HG03354 (cell line): ENCODE measurements around the gene FAM24B.
"Not testable (repeated sequence)": the region's sequence is repeated elsewhere in the genome, so short reads cannot be mapped to it uniquely, and the experiment has no call there.

ENCODE experiments used
- ATAC-seq: cut with Tn5 transposase; IDR thresholded peaks from one replicate; pipeline ENCODE4 v1.9.1; 2021; ENCODE audit warnings: mild to moderate bottlenecking; ENCODE audit not compliant: unreplicated experiment, poor library complexity, severe bottlenecking

Gene FAM24B

GRCh38 chr10:122861711-122862161, 17.6 kb downstream of the FAM24B start:
- no peak for ATAC-seq

GRCh38 chr10:122859527-122859926, 19.9 kb downstream of the FAM24B start:
- ATAC-seq: no peak

DNA sequence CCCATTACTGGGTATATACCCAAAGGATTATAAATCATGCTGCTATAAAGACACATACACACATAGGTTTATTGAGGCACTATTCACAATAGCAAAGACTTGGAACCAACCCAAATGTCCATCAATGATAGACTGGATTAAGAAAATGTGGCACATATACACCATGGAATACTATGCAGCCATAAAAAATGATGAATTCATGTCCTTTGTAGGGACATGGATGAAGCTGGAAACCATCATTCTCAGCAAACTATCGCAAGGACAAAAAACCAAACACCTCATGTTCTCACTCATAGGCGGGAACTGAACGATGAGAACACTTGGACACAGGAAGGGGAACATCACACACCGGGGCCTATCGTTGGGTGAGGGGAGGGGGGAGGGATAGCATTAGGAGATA, 21.3 kb downstream of the FAM24B start:
- ATAC-seq: not testable (repeated sequence)

GRCh38 chr10:122856902-122857301, 22.5 kb downstream of the FAM24B start:
- no peak for ATAC-seq

DNA sequence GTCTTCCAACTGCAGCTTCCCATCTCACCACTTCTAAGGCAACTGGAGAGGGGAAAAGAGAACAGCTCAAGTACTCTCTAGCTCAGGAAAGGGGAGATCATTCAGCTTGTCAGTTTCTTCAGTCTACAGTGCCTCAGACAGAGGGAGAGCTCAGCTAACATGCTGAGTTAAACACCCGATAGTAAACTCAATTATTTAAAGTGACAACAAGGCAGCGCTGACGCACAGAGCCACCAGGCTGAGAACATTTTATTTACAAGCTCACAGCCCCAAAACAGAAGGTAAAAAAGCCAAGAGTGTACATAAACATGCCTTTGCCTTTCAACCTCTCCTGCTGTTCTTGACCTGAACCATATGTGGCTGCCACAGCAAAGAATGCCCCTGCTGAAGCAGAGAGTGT, 23.6 kb downstream of the FAM24B start:
- no peak for ATAC-seq

DNA sequence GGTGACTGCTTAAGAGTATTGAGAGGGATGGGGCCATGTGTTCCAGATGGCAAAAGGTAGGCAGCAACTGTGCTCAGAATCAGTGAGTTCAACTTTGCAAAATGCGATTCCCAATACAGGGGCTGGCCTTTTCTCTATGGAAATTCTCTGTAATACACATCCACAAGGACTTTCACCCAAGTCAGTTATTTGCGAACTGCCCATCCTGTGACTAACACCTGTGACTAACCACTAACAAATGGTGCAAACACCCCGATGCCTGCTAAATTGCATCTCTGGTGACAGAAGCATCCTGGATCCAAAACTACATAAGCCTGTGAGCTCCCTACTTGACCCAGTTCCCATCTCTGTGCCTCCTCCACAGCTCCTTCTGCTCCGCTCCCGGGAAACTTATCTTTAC, 24.7 kb downstream of the FAM24B start:
- ATAC-seq: no peak

GRCh38 chr10:122853665-122854313, 25.6 kb downstream of the FAM24B start:
- ATAC-seq: no peak

DNA sequence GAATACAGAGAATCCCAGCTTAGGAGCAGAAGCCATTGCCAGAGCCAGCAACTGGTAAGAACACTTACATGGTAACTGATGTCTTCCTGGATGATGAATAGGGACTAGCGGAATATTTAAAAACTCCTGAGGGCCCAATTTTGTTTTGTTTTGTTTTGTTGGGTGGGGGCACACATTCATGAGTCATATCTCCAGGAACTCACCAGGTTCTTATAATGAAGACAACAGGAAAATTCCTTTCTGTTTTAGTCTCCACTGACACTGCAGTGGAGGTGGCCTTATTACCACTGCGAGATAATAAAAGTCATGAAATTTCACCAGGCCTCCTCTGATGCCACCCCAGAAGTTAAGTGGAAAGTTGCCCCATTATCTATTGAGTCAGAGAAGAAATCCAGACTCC, 27.1 kb downstream of the FAM24B start:
- ATAC-seq: no peak

DNA sequence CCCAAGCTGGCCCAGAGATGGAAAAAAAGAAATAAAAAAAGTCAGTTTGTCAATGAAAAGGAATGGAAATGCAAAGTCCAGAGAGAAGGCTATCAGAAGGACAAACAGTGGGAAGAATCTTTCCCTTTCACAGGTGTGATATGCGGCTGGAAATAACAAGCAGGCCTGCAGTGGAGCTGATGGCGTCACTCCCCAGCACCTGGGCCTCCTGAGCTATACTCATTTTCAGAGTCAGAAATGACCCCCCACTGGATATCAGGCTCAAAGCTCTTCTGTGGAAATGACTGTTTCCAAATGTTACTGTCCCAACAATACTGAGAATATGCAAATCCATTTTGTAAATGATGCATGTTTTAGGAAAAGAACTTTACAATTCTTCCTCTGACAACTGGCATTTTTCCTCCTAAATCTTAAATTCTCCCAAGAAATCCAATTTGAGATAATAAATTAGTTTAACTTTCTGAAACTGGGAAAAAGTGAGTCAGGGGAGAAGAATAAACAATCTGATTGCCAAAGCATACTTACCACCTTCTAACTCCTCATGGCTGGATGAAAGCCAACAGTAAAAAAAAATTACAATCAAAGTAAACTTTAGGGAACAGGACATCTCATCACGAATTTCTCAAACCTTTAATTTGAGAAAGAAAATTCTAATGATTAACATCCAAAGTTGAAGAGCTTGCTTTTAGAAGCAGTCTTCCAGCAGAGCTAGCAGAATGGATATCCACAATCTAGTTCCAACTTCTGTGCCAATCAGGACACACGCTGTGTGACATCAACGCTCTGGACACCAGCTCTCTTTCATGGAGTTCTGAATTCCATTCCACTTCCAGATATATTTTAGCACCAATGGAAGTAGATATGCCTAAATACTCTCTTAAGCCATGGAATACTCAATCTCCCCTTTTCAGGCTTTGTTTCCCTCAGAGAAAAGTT, 28.4 kb downstream of the FAM24B start:
- no peak for ATAC-seq

GRCh38 chr10:122849900-122850605, 29.3 kb downstream of the FAM24B start:
- ATAC-seq: no peak

DNA sequence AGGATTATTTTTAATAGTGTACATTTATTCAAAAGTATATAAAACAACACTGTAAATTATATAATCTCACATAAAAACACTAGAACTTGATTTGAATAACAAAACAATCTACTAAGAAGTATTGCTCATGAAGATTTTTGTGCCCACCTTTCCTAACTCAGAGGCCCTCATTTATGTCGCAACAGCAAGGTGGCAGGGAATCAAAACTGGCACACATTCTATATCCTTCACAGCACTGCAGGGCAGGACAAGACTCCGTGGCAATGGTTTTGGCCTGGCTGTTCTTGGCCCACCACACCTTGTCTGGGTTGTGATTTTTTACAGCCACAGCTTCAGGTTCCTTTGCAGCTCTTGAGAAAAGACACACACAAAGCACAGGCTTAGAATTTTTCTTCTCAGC, 30.3 kb downstream of the FAM24B start:
- no peak for ATAC-seq

DNA sequence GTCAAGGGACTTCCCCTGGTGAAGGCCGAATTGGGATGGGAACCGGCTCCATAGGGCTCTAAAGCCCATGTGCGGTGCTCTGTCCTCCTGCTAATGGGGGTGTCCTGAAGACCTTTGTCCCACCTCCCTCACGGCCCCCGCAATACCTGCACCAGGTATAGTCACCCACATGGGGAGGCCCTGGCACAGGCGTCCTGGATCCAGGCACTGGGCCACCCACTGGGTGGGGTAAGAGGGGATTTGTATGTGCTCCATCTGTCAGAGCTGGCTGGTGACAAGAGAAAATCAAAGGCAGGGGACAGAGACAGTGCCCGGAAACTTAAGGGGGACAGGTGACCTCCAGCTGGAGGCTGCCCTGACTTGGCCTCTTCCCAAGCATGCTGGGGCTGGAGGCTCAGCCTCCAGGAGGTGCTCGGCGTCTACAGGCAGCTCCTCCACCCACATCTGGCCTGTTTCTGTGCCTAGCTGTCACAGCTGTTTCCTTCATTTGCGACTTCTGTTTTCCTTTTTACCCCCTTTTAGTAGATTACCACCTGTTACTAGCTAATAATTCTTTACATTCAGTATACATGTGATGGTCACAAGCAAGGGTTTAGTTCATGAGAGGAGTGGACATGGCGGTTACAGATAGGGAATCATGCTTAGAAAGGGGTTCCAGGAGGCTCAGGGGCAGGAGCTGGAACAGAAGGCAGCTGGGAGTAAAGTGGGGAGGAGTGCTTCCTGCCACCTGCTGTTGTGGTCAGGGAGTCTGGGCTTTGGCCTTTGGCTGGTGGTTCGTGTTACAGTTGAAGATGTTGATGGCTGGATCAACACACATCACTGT, 31.4 kb downstream of the FAM24B start:
- peak; percentile 83 for ATAC-seq

DNA sequence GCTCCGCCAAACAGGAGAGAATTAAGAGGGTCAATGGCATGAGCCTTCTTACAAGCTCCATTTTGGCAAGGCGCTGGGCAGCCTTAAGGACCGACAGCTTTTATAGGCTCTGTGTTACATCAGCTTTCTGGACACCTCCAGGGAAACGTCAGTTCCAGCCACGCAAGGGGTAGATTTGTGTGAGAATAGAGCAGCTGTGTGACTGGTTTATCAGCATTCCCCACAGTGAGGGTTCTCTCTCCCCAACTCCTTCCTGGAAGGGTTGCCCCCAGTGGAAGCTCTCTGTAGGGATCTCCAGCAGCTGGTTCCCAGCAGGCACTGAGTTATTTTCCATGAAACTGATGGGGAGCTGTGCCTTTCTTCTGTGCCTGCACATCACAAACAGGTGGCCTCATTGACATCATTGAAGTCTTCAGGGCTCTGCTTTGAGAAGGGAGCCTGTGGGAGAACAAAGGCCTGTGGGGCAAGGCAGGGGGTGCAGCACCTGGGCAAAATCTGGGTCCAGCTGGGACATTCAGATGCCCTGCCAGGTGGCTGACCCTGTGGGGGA, 33.5 kb downstream of the FAM24B start, which contains the start of gene CUZD1:
Gene CUZD1, minus strand, starts transcription at position 75 of the 550 bp plus-strand sequence. Its CDS starts 14 bp downstream, at position 61.
- no peak for ATAC-seq

- ATAC-seq: no peak
Measured at GRCh38 chr10:122844146-122844545, 35.2 kb downstream of the FAM24B start.

GRCh38 chr10:122841569-122841968, 37.8 kb downstream of the FAM24B start:
- ATAC-seq: no peak

DNA sequence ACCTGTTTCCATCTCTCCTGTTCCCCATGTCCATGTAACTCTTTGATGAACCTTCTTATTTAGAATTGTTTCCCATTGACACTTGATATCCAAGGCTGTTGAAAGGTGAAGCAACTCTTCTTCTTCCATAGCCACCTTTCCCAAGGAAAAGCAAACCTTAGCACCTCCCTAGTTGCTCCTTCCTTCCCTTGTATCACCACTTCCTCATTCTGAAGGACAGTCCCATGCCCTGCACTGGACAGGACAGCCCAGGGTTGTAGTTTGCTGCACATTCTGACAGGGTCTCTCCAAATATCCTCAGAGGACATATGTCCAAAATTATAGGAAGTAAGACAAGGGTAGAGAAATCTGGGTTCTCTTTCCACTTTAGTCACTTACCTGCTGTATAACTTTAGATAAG, 39.9 kb downstream of the FAM24B start:
- ATAC-seq: no peak

DNA sequence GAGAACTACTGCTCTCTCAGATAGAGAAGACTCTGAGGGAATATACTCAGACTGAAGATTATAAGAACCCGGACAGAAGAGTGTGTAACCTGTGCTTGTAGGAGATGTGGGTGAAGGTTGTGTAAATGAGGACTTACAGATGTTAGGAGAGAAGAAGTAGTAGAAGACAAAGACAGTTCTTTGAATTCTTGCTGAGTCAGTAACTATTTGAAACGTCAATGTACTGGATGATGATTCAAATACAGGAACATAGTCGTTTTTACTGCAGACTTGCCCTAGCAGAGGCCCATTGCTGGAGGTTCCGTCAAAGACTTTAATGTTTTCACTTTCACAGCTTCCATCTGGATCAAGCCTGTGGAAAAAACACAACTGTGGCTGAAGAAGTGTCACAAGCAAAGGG, 40.5 kb downstream of the FAM24B start:
- ATAC-seq: no peak

- ATAC-seq: no peak
Measured at GRCh38 chr10:122835908-122836307, 43.5 kb downstream of the FAM24B start.

DNA sequence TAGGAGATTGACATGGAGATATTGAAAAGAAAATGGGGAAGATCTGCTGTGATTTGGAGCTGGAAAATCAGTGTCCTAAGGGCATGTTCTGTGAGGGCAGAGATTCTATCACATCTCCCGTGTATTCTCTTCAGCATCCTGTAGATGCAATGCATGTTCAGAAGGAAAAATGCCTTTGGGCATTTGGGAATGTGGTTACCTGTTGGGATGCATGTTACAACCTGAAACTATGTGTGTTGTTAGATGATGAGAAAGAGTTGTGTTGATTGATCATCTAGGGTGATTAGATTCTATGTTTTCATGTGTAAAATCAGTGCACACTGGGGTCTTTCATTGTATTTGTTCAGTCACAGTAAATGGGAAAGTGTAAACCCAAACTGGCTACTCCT, 48.4 kb downstream of the FAM24B start:
- ATAC-seq: no peak
